ENCODE results near the gene LGR5. TPM values are rescaled to one million over a fixed set of nuclear protein-coding genes. Genes with fewer than 3 reads are reported as not detected.

LGR5 gene, protein sequence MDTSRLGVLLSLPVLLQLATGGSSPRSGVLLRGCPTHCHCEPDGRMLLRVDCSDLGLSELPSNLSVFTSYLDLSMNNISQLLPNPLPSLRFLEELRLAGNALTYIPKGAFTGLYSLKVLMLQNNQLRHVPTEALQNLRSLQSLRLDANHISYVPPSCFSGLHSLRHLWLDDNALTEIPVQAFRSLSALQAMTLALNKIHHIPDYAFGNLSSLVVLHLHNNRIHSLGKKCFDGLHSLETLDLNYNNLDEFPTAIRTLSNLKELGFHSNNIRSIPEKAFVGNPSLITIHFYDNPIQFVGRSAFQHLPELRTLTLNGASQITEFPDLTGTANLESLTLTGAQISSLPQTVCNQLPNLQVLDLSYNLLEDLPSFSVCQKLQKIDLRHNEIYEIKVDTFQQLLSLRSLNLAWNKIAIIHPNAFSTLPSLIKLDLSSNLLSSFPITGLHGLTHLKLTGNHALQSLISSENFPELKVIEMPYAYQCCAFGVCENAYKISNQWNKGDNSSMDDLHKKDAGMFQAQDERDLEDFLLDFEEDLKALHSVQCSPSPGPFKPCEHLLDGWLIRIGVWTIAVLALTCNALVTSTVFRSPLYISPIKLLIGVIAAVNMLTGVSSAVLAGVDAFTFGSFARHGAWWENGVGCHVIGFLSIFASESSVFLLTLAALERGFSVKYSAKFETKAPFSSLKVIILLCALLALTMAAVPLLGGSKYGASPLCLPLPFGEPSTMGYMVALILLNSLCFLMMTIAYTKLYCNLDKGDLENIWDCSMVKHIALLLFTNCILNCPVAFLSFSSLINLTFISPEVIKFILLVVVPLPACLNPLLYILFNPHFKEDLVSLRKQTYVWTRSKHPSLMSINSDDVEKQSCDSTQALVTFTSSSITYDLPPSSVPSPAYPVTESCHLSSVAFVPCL
- total RNA-seq (2021) (4.5 and 5.5 TPM in 2 replicates), Bru-seq, nascent RNA (percentile 54 among the genes with signal in this experiment), BruChase-seq, experiment 1, labeled RNA remaining after a 2-hour chase (percentile 45 among the genes with signal in this experiment), BruChase-seq, experiment 2, labeled RNA remaining after a 6-hour chase (percentile 35 among the genes with signal in this experiment)
- long read RNA-seq, full-length matches to known transcripts: 8 of 16 reads
- long read RNA-seq, partial matches to known transcripts: 1 of 16 reads
- long read RNA-seq, other reads (novel, unspliced or antisense): 7 of 16 reads

DNA sequence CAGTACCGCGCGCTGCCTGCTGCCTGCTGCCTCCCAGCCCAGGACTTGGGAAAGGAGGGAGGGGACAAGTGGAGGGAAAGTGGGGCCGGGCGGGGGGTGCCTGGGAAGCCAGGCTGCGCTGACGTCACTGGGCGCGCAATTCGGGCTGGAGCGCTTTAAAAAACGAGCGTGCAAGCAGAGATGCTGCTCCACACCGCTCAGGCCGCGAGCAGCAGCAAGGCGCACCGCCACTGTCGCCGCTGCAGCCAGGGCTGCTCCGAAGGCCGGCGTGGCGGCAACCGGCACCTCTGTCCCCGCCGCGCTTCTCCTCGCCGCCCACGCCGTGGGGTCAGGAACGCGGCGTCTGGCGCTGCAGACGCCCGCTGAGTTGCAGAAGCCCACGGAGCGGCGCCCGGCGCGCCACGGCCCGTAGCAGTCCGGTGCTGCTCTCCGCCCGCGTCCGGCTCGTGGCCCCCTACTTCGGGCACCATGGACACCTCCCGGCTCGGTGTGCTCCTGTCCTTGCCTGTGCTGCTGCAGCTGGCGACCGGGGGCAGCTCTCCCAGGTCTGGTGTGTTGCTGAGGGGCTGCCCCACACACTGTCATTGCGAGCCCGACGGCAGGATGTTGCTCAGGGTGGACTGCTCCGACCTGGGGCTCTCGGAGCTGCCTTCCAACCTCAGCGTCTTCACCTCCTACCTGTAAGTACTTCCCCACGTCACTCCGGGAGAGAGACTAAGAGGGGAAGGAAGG is at the start of gene LGR5:
LGR5 (plus strand) TSS at position 186 of the 732 bp plus-strand sequence; CDS start at position 469, 283 bp downstream.
- no TSS peak for BruUV-seq (replicated peaks)
- peak; percentile 84 for DNase-seq (ENCODE audit: low spot score)
- Histone ChIP-seq H3K27me3 (replicated peaks; ENCODE audit: insufficient read depth, low read depth, low read length, poor library complexity) (no peaks in the 10 kb centered on the region), H3K9me3 (ENCODE audit: low read depth, low read length, poor library complexity, severe bottlenecking) (peaks cover 13% of the 10 kb centered on the region), H3K27ac (ENCODE audit: low read depth, low read length, poor library complexity, severe bottlenecking) (peak within 1 kb of the TSS; percentile 33), H3K4me3 (ENCODE audit: low read depth, low read length, poor library complexity, severe bottlenecking) (peak within 1 kb of the TSS; percentile 70), H3K4me1 (ENCODE audit: insufficient read depth, low read length, poor library complexity, severe bottlenecking) (peaks cover 12% of the 10 kb centered on the region), H3K36me3 (ENCODE audit: insufficient read depth, low read length, poor library complexity, severe bottlenecking) (no peaks in the 10 kb centered on the region)
- intact Hi-C loops (cut with micrococcal nuclease; ENCODE audit: unreplicated experiment): no loop called here
- ChIA-PET POLR2A (ENCODE audit: low non-redundant PET) (no interaction called here), CTCF (no interaction called here)
- TF ChIP-seq, protein P1, sequence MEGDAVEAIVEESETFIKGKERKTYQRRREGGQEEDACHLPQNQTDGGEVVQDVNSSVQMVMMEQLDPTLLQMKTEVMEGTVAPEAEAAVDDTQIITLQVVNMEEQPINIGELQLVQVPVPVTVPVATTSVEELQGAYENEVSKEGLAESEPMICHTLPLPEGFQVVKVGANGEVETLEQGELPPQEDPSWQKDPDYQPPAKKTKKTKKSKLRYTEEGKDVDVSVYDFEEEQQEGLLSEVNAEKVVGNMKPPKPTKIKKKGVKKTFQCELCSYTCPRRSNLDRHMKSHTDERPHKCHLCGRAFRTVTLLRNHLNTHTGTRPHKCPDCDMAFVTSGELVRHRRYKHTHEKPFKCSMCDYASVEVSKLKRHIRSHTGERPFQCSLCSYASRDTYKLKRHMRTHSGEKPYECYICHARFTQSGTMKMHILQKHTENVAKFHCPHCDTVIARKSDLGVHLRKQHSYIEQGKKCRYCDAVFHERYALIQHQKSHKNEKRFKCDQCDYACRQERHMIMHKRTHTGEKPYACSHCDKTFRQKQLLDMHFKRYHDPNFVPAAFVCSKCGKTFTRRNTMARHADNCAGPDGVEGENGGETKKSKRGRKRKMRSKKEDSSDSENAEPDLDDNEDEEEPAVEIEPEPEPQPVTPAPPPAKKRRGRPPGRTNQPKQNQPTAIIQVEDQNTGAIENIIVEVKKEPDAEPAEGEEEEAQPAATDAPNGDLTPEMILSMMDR (conservative IDR thresholded peaks at IDR 0.05; ENCODE audit: low read depth, low read length): no peak
- TF ChIP-seq EZH2 (IDR thresholded peaks at IDR 0.05; ENCODE audit: borderline replicate concordance, low read depth, low read length, poor library complexity, severe bottlenecking): no peak

DNA sequence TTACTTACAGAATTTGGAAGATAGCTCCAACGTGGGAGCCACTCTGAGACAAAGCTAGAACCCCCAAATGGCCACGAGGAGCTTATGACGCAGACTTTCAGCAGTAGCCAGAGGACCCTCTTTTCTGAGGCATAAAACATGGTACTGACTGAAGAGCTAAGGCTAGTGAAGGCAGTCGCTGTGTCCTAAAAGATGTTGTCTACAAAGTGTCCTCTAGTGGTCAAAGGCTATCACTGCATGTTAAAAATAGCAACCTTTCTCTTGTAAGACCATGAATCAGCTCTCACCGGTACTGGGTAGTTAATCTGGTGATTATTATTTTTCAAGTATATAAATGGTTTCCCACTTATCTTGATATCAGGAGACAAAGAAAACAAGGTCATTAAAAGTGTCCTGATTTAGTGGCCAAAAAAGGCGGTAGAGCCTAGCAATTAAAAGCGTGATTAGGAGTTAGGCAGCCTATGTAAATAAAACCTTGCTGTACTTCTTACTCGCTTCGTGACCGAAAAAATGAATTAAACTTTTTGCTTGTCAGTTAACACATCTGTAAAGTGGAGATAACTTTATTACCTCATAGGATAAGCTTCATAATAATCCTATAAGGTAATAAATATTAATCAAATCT is 47.0 kb upstream of the LGR5 start:
- Histone ChIP-seq H3K27ac (ENCODE audit: low read depth, low read length, poor library complexity, severe bottlenecking) (no peak overlapping the region), H3K4me1 (ENCODE audit: insufficient read depth, low read length, poor library complexity, severe bottlenecking) (peaks cover 17% of the 10 kb centered on the region), H3K36me3 (ENCODE audit: insufficient read depth, low read length, poor library complexity, severe bottlenecking) (no peaks in the 10 kb centered on the region), H3K9me3 (ENCODE audit: low read depth, low read length, poor library complexity, severe bottlenecking) (no peaks in the 10 kb centered on the region), H3K27me3 (replicated peaks; ENCODE audit: insufficient read depth, low read depth, low read length, poor library complexity) (no peaks in the 10 kb centered on the region), H3K4me3 (ENCODE audit: low read depth, low read length, poor library complexity, severe bottlenecking) (no peak overlapping the region)
- peak; percentile 87 for DNase-seq (ENCODE audit: low spot score)
- no TSS peak for BruUV-seq (replicated peaks)
- intact Hi-C loops (cut with micrococcal nuclease; ENCODE audit: unreplicated experiment): loop anchor here (2.0 kb wide), 1 partner anchor 660 kb away; no protein-coding TSS in a partner anchor
- TF ChIP-seq EZH2 (IDR thresholded peaks at IDR 0.05; ENCODE audit: borderline replicate concordance, low read depth, low read length, poor library complexity, severe bottlenecking): no peak
- TF ChIP-seq, protein P1 (conservative IDR thresholded peaks at IDR 0.05; ENCODE audit: low read depth, low read length): peak; percentile 91
- POLR2A ChIA-PET (ENCODE audit: low non-redundant PET): no interaction called here
- CTCF ChIA-PET: interaction anchor here (0.6 to 1.3 kb wide), 6 partner anchors 26 to 659 kb away, joined by 3 to 6 read pairs (median 4); no protein-coding TSS in a partner anchor

Data from A673 (cell line).